Liver (tissue), 3 donors: ENCODE data around the gene EXOC4.

Experiments used
- CTCF ChIP-seq: fragments of 150-350 bp; IDR thresholded peaks from 2 replicates; pipeline ENCODE4 v1.5.1; 2017; ENCODE audit warnings: improper control_type of control experiment, low read depth, low read length; ENCODE audit not compliant: missing input control
- FOXA1 ChIP-seq: IDR thresholded peaks from 2 replicates; pipeline ENCODE4 v1.6.1; 2016; ENCODE audit warnings: antibody characterized with exemption
- GABPA ChIP-seq, 2 donors: IDR thresholded peaks in 1 of 2; conservative IDR thresholded peaks in 1 of 2; 2 replicates each; pipeline ENCODE4 v1.6.1; 2016; ENCODE audit warnings: antibody characterized with exemption in 2 of 2, mild to moderate bottlenecking in 1 of 2, moderate library complexity in 1 of 2
- JUND ChIP-seq, 2 donors: IDR thresholded peaks; 2 replicates each; pipeline ENCODE4 v1.6.1; 2016; ENCODE audit warnings: antibody characterized with exemption in 2 of 2
- RAD21 ChIP-seq, 2 donors: IDR thresholded peaks; 2 replicates each; pipeline ENCODE4 v1.6.1; 2016; ENCODE audit warnings: antibody characterized with exemption in 2 of 2, mild to moderate bottlenecking in 2 of 2
- REST ChIP-seq: IDR thresholded peaks from 2 replicates; pipeline ENCODE4 v1.6.1; 2016; ENCODE audit warnings: antibody characterized with exemption, mild to moderate bottlenecking
- RXRA ChIP-seq, 2 donors: IDR thresholded peaks; 2 replicates each; pipeline ENCODE4 v1.6.1; 2017 to 2018; ENCODE audit warnings: antibody characterized with exemption in 2 of 2, mild to moderate bottlenecking in 1 of 2
- SP1 ChIP-seq: IDR thresholded peaks from 2 replicates; pipeline ENCODE4 v1.6.1; 2018; ENCODE audit warnings: antibody characterized with exemption, mild to moderate bottlenecking
- YY1 ChIP-seq: IDR thresholded peaks from 2 replicates; pipeline ENCODE4 v1.6.1; 2016; ENCODE audit warnings: antibody characterized with exemption, mild to moderate bottlenecking
- TF ChIP-seq, protein P1 (sequence below): IDR thresholded peaks from 2 replicates; pipeline ENCODE4 v1.6.1; 2016; ENCODE audit warnings: antibody characterized with exemption
- donor health status: healthy.
- donor health status: healthy.

- TF ChIP-seq CTCF (no peak), RXRA (IDR thresholded peaks at IDR 0.05) (no peak), YY1 (no peak), GABPA (IDR thresholded peaks at IDR 0.05 in 1 of 2, conservative IDR thresholded peaks at IDR 0.05 in 1 of 2) (no peak), RAD21 (IDR thresholded peaks at IDR 0.05) (no peak), REST (no peak), SP1 (no peak), JUND (IDR thresholded peaks at IDR 0.05) (no peak), FOXA1 (no peak)
- TF ChIP-seq, protein P1, sequence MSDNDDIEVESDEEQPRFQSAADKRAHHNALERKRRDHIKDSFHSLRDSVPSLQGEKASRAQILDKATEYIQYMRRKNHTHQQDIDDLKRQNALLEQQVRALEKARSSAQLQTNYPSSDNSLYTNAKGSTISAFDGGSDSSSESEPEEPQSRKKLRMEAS: no peak
Observed at GRCh38 chr7:133394369-133394768, 141.5 kb downstream of the EXOC4 start.
